Upper lobe of left lung (tissue), 4 donors: ENCODE data around the gene SPOCK1.

ENCODE experiments used
- CTCF ChIP-seq, 6 experiments: fragments of 450-650 bp in 4 of 6; fragments of 200-600 bp in 2 of 6; sonication (generic) in 2 of 6; IDR thresholded peaks; one replicate each; pipeline ENCODE4 v1.5.1; 2016 to 2019; ENCODE audit warnings: antibody characterized with exemption in 6 of 6
- POLR2A ChIP-seq, 4 donors: fragments of 450-650 bp; IDR thresholded peaks; one replicate each; pipeline ENCODE4 v1.5.1; 2016 to 2017; ENCODE audit warnings: antibody characterized with exemption in 4 of 4, mild to moderate bottlenecking in 2 of 4
- POLR2AphosphoS5 ChIP-seq, 2 donors: sonication (generic); formaldehyde crosslinking; IDR thresholded peaks; one replicate each; pipeline ENCODE4 v1.5.1; 2017; ENCODE audit warnings: antibody characterized with exemption in 2 of 2

GRCh38 chr5:137410234-137411010 lies 88.7 kb downstream of the SPOCK1 start:
- TF ChIP-seq POLR2AphosphoS5 (IDR thresholded peaks at IDR 0.05) (no peak), CTCF (IDR thresholded peaks at IDR 0.05) (no peak), POLR2A (IDR thresholded peaks at IDR 0.05) (no peak)
